ENCODE results near the gene ATP11A. TPM values are rescaled to one million over a fixed set of nuclear protein-coding genes. Genes with fewer than 3 reads are reported as not detected.

The ATP11A gene
- total and polyA plus RNA-seq, 9 of the 15 experiments (the other 6 are each of a cell fraction or from before 2014, with no cell fraction given) = 0.38 to 34.2 (median 4.2) TPM

GRCh38 chr13:112793545-112794445 is 104.0 kb downstream of the ATP11A start:
- H3K9me1 ChIP-seq (ENCODE audit: control insufficient read depth, insufficient read depth, low read length) = no peaks in the 10 kb centered on the region
- ChIA-PET POLR2A (no interaction called here), CTCF (ENCODE audit: low intra/inter-chr PET ratio) (no interaction called here)
- DNase-seq (ENCODE audit: extremely low read depth in 1 of 4, low spot score in 3 of 4) (no peak), ATAC-seq (no peak), FAIRE-seq (no peak)
- intact Hi-C loops (cut with micrococcal nuclease) = no loop called here
- no peak overlapping the region for H3K4me3 ChIP-seq
- no peaks in the 10 kb centered on the region; a peak in 2 of 5 replicates for H3K4me1 ChIP-seq (replicated peaks in 1 of 2; ENCODE audit: control insufficient read depth in 2 of 2, insufficient read depth in 2 of 2, low read length in 2 of 2)
- no peaks in the 10 kb centered on the region for H3K79me2 ChIP-seq (ENCODE audit: control insufficient read depth, insufficient read depth, low read length)
- in situ Hi-C loops (cut with MboI) = no loop called here
- BruUV-seq (replicated peaks) = no TSS peak
- no peak overlapping the region for H3K4me2 ChIP-seq (ENCODE audit: insufficient read depth, low read length)
- H3K27me3 ChIP-seq (ENCODE audit: control insufficient read depth in 2 of 2, insufficient read depth in 2 of 2, low read length in 2 of 2) = no peaks in the 10 kb centered on the region
- H4K20me1 ChIP-seq (replicated peaks; ENCODE audit: control insufficient read depth, insufficient read depth, low read length) = no peaks in the 10 kb centered on the region
- whole genome bisulfite sequencing (ENCODE audit: insufficient coverage, low coverage, missing lambda C conversion rate) = 95% methylated on average over 15 of the region's 26 CpGs
- H3K36me3 ChIP-seq (ENCODE audit: control insufficient read depth, insufficient read depth, low read length) = no peaks in the 10 kb centered on the region; the same call in 2 of the 3 replicates
- H3K9ac ChIP-seq (ENCODE audit: insufficient read depth in 1 of 2, low read depth in 2 of 2, low read length in 2 of 2) = no peak overlapping the region
- no peak overlapping the region for H3K27ac ChIP-seq (ENCODE audit: extremely low read depth, low read depth, low read length)
- no peak overlapping the region for H2AFZ ChIP-seq (ENCODE audit: low read depth, low read length)
- no peak for TF ChIP-seq ZBTB1 (CRISPR knock-in tag; IDR thresholded peaks at IDR 0.05; ENCODE audit: borderline replicate concordance, low read depth)
- TF ChIP-seq RBM14 (IDR thresholded peaks at IDR 0.05; ENCODE audit: borderline replicate concordance, insufficient read depth, low read depth, low read length) = no peak
- no peak for TF ChIP-seq NFIC (IDR thresholded peaks at IDR 0.05)
- no peak for TF ChIP-seq PREB (CRISPR knock-in tag; IDR thresholded peaks at IDR 0.05)
- TF ChIP-seq STAT5A (IDR thresholded peaks at IDR 0.05; ENCODE audit: borderline replicate concordance, low read length) = no peak
- no peak for TF ChIP-seq ZMIZ1 (IDR thresholded peaks at IDR 0.05; ENCODE audit: low read depth in 2 of 2, low read length in 2 of 2)
- no peak for TF ChIP-seq SREBF1 (IDR thresholded peaks at IDR 0.05; ENCODE audit: borderline replicate concordance, low read depth, low read length)
- no peak for TF ChIP-seq PURB (CRISPR knock-in tag; IDR thresholded peaks at IDR 0.05; ENCODE audit: low read depth)
- no peak for TF ChIP-seq FOSL1 (tag; conservative IDR thresholded peaks at IDR 0.05)
- TF ChIP-seq HNRNPUL1 (IDR thresholded peaks at IDR 0.05; ENCODE audit: low read length) = no peak
- no peak for TF ChIP-seq PHTF2 (CRISPR knock-in tag; IDR thresholded peaks at IDR 0.05)
- no peak for TF ChIP-seq ETV6 (IDR thresholded peaks at IDR 0.05; ENCODE audit: borderline replicate concordance in 1 of 2, low read depth in 2 of 2, low read length in 1 of 2)
- TF ChIP-seq ETV6 (CRISPR knock-in tag; IDR thresholded peaks at IDR 0.05; ENCODE audit: borderline replicate concordance) = no peak
- H3K9me3 ChIP-seq (replicated peaks; ENCODE audit: control insufficient read depth, insufficient read depth, low read depth, low read length) = no peaks in the 10 kb centered on the region
